Measurements from ENCODE around the gene NOL12.

- TF ChIP-seq RAD21 (IDR thresholded peaks at IDR 0.05) (no peak), CTCF (IDR thresholded peaks at IDR 0.05; ENCODE audit: low read depth, low read length, missing input control) (no peak), FOXA1 (IDR thresholded peaks at IDR 0.05) (no peak), RXRA (IDR thresholded peaks at IDR 0.05) (no peak), MAX (IDR thresholded peaks at IDR 0.05) (no peak), JUND (IDR thresholded peaks at IDR 0.05) (no peak), ATF3 (IDR thresholded peaks at IDR 0.05) (no peak)
Measured at GRCh38 chr22:37728620-37729019, 42.5 kb downstream of the NOL12 start.

Measured in liver (tissue), 3 donors.